ENCODE data around the gene NEK9.

- TF ChIP-seq CTCF (IDR thresholded peaks at IDR 0.05; ENCODE audit: low read length) (no peak), EZH2phosphoT487 (IDR thresholded peaks at IDR 0.05; ENCODE audit: low read length) (no peak)
Measured at GRCh38 chr14:75153295-75153694, 26.4 kb upstream of the NEK9 start.

Data from MM.1S (cell line).